GM11168 (cell line): ENCODE data around the gene RBM19.

ENCODE experiments used
- in situ Hi-C: fragments of 300-500 bp; cut with MboI; formaldehyde crosslinking; loops from one replicate; pipeline ENCODE4 v1.12.0; 2022; ENCODE audit warnings: low sequenced_read_pairs; ENCODE audit not compliant: unreplicated experiment

The RBM19 gene

DNA sequence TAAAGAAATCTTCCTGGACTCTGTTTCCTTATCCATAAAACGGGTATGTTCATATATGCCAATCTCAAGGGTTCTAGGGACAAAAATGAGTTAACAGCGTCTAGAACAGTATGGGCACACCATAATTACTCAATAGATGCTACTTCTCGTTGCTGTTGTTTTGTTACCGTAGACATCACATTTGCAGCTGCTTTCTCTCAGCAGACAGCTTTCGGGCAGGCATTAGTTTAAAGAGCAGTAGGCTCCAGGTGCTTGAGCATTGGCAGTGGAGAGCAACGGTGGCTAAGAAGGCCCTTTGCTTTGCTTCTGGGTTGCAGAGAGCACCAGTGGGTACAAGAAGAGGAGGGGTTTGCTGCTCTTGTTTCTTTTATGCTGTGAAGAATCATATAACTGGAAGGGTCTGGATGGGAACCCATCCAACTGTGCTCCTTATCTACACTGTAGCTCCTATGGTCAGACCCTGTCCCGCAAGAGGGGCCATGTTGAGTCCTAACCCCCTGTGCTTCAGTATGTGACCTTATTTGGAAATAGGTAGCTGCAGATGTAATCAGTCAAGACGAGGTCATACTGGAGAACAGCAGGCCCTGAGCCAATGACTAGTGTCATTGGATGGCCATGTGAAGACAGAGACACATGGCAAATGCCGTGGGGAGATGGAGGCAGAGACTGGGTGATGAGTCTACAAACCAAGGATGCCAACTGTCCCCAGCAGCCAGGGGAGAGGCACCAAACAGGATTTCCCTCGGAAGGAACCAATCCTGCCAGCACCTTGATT is 120.0 kb downstream of the RBM19 start:
- in situ Hi-C loops = no loop called here

DNA sequence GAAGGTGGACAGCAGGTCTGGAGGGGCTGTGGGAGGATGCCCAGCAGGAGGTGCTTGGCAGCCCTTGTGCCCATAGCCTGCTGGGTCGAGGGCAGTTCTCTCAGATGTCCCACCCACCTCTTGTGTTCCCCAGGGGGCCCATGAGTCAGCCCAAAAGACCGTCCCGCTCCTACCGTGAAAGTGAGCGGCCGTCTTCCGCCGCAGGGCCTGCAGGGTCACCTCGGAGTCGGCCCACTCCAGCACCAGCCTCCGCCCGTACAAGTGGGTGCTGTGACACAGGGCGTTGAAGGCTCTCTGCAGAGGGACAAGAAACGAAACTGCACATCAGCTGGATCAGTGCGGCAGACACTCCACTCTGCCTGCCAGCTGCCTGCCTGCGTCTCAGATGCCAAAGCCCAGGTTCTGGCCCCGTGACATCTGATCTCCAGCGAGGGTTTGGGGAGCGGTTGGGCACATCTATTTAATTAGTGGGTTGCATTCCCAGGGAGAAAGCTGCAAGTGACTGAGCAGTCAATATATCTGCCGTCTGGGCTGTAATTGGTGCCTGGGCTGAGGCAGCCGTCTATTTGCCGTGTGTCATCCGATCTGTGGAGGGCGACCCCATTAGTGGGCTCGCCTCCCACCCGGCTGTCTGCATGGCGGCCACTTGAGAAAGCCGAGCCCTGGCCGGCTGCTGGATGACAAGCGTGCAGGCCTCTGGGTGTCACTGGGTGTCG is 121.5 kb downstream of the RBM19 start:
- in situ Hi-C loops = no loop called here

DNA sequence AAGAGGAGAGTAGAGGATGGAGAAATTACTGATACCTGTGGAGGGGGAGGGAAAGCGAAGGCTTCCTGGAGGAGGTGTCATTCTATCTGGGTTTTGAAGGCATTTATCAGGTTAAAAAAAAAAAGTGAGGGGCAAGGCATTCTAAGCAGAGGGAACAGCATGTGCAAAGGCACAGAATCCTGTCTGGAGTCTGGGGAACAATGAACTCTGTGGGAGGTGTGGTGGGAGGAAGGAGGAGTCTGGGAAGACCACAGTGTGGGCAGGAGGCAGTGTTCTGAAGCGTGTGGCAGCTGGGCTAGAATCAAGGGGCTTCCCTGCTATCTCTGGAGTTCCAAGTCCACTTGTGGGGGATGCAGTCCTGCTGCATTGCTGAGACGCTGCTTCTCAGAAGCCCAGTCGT is 123.4 kb downstream of the RBM19 start:
- in situ Hi-C loops = no loop called here

DNA sequence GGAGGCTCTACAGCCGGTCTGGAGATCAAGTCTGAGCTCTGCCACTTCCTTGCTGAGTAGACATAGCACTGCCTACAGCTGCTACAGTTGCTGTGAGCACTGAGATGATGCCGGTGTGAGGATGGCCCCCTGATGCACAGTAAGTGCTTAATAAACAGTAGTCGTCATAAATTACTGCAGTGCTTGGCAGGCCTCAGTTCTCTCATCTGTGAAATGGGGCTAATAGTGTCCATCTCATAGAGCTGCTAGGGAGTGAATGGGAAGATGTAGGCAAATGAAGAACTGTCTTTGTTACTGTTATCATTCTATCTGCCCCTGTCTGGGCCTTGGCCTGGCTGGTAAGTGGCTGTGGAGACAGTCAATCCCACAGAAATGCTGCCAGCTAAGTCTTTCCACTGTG is 124.3 kb downstream of the RBM19 start:
- in situ Hi-C loops = no loop called here

DNA sequence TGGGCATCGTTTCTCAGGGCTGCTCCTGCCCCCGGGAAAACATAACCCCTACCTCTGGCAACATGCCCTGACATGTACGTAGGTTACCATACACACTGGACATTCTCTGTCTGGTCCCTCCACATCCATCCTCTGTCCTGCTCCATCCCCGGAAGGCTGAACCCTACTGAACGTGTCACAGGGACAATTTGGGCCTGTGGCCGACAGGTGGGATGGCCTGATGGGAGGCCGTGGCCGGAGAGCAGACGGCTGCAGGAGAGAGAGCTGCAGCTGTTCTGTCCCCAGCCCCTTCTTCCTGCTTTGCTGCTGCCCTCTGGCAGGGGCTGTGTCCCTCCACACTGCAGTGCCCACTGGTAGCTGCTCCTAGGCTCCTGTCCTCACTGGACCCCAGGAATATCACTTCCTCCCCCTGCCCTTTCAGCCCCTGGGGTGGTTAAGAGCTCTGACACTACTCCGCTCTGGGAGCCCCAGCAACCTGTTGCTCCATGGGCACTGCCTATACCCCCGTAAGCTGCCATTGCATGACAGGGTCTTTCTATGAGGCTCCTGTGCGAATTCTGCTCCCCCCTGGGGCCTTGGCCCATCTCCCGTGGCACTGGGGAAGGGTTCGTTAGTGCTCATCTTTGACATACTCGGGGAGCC is 125.6 kb downstream of the RBM19 start:
- in situ Hi-C loops = no loop called here

DNA sequence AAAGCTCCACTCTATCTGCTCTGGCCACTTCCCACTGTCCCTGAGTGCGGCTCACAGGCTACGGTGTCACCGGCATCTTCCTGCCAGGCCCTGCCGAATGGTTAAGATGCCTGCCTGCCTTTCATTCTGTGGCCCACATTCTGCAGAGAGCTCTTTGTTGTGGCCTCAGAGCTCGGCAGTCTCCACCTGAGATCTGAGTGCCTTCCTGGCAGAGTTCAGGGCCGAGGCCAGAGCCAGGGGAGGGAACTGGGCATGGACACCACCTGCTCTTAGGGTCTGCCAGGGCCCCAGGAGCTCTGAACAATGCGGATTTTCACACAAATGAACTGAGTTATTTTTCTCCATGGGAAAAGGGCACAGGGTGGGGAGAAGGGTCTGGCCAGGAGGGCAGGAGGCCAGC is 127.2 kb downstream of the RBM19 start:
- in situ Hi-C loops = no loop called here

DNA sequence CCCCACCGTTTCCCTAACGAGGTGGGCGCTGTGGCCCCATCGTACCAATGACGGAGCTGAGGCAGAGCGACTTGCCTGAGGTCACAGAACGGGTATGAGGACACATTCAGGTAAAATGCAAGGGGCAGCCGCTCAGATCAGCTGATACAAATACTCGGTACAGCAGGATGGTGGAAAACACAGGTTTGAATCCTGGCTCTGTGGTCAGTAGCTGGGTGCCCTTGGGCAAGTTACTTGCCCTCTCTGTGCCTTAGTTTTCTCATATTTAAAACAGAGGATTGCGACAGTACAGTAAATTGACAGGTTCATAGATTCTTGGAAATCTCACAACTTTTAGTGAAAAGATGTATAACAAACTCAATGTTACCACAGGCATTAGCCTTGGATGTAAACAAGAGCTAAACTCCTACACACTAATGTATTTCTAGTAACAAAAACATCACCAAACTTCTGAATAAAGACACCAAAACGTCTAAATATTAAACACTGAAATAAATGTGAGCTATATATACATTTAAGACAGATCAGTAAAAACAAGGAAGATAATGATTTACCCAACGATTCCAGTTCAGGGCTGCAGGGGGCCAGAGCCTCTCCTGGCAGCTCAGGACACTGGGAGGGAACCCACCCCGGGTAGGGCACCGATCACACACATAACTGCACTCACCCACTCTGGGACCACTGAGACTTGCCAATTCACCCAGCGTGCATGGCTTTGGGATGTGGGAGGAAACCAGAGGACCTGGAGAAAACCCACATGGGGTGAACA is 128.4 kb downstream of the RBM19 start:
- in situ Hi-C loops = no loop called here

DNA sequence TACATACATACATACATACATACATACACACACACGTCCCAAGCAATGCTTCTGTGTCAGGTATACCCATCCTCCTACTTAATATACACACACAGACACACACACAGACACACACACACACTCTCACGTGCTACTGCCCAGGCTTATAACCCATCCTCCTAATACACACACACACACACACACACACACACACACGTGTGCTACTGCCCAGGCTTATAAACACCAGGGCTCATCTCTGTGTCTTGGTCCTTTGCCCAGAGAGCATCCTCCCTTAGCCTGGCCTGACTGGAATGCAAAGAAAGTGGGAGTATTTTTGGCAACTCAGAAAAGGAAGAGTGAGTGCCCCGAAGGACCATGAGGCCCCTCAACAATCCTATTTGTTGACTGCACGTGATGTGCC is 129.0 kb downstream of the RBM19 start:
- in situ Hi-C loops = no loop called here

DNA sequence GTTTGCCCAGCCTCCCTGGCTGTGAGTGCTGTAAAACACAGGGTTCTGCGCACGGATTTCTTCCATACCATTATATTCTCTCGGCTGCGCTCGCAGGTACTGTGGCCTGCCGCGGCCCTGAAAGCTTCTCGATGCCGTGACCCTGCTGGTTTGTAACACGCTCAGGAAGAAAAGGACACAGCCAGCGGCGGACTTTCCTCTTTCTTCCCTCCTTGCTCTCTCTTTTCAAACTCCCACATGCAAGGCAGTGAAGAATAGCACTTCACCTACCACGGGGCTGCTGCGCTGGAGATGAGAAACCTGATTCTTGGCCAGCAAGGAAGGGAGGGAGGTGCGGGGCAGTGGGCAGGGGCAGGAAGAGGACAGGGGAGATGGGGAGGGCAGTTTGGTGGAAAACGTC is 130.2 kb downstream of the RBM19 start:
- in situ Hi-C loops = no loop called here

DNA sequence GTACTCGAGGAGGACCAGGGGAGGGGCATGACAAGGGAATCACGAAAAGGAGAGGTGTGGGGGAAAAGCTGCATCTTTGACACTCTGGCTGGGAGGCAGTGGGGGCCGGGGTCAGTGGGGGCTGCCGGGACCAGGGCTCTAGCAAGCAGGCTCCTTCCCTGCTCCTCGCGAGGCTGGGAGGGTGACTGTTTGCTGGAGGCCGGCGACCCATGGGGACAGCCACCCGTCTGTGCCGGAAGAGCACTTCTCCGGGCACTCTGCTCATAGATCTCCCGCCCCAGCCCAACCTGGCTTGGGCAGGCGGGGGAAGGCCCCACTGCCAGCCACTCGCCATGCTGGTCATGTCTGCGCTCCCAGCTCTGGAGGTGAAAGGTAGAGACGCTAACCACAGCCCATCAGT is 130.7 kb downstream of the RBM19 start:
- in situ Hi-C loops = no loop called here

DNA sequence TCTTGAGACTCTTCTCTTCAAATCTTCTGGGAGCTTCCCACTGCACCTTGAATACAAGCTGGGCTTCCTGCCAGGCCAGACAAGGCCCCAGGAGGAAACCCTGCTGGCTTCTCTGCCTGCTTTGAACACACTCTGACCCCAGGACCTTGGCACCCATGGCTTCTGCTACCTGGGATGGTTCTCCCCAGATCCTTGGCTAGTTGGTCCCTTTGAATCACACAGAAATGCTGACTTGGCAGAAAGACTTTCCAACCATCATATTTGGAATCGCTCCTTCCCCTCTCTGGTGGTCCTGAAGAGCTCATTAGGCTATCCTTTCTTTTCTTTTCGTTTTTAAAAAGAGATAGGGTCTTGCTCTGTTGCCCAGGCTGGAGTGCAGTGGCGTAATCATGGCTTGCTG is 132.7 kb downstream of the RBM19 start:
- in situ Hi-C loops = no loop called here

DNA sequence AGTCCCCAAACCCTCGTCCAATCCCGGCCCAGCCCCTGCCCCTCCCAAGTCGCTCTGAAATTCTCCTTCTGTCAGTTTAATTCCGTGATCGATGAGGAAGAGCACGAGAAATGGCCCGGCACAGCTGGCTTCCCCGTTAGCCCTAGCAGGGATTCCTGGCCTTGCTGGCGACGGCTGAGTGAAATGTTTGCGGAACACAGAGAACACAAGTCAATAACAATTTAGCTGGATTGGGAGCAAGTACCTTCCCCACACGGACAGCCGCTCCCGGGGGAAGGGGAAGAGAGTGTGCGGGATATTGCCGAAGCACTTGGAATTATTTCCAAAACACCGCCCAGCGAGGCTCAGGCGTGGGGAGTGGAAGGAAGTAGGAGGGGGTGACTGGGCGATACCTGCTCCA is 134.6 kb downstream of the RBM19 start:
- in situ Hi-C loops = no loop called here

DNA sequence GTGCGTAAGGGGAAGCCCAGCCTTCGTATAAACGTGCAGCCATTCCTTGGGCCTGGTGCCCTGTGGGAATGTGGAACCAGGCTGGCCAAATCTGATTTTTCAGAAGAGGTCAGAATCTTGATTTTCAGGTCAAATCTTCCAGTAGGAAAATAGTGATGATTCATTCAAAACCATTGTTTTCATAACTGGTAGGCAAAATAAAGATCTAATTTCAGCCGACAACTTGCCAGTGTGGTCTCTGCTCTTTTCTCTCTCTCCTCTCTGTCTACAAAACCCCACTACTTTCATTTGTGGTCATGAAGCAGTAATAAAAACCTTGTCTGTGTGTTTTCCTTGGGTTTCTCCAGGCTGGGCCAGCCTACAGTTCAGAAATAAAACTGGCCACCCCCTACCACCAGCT is 135.1 kb downstream of the RBM19 start:
- in situ Hi-C loops = no loop called here

DNA sequence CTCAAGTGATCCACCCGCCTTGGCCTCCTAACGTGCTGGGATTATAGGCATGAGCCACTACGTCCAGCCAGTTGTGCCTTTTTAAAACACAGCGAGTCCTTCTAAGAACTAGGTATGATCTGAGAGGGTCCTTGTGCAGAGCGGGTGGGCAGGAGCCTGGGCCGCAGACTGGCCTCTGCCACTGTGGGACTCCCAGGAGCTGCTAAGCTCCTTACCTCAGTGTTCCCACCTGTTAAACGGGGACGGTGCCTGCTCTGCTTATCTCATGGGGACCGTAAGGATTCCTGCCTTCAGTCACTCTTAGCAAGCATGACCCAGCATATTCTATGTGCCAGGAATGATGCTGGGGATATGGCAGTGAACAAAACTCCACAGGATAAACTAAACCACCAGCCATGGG is 136.9 kb downstream of the RBM19 start:
- in situ Hi-C loops = no loop called here

DNA sequence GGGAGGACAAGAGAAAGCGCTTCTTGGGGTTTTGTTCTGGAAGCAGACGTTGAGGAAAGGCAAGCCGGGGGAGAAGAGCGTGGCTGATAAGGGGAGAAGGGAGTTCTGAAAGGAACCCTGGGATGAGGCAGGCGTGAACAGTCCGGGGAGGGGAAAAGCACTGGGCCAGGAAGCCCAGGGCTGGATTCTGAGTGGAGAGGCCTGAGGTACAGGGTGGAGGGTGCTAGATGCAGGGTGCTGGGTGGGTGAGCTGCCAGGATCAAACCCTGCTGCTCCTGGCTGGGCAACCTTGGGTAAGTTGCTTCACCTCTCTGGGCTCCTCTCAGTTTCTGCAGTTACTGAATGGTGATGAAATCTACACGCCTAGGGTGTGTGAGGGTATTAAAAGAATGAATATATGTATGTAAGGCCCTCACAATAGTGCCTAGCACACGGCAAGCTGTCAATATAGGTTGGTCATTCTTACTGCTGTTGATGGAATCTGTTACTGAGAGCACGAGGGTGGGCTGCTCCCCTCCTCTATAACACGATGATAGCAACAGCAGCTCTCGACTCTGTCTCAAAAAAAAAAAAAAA is 138.5 kb downstream of the RBM19 start:
- in situ Hi-C loops = no loop called here

DNA sequence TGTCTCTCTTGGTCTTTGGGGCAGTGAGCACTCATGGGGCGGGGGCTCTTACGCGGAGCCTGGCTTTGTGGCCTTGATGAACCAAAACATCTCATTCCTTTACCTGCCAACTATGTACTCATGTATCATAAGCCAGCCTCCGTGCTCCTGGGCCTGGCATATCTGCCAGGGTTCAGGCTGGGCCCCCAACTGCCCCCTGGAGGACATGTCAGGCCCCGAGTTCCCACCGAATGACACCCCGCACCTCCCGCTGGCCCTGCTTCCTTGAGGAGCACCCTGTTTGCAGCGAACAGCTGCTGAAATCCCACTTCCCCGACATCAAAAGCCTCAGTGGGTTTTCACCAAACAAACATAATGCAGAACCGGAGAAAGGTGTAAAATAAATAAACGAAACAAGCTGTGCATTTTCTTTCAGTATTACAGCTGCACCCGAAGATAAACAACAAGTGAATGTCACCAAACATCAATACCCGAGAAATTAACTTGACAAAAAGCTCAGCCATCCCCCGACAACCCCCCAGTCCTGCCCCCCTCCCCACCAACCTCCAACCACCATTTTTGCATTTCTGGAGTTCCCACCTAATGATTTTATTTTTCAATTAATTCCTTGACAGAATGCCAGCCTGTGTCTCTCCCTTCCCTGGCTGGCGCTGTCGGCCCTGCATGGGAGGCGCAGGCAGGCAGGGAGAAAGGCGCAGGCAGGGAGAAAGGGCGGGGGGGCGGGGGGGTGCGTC is 139.2 kb downstream of the RBM19 start:
- in situ Hi-C loops = no loop called here

DNA sequence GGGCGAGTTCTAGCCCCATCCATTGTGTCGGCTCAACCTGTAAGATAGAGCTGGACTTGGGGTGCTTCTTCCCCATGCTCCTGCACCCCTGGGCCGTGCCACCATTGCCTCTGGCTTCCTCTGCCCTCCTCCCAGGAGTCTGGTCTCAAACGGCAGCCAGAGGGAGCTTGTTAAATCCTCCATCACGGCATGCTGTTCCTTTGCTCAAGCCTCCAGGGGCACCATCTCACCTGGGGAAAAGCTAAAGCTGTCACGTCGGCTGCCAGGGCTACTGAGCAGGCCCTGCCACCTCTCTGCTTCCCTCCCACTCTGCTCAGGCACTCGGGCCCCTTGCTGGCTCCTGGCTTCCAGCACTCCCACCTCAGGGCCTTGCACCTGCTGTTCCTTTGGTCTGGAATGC is 140.4 kb downstream of the RBM19 start:
- in situ Hi-C loops = no loop called here

DNA sequence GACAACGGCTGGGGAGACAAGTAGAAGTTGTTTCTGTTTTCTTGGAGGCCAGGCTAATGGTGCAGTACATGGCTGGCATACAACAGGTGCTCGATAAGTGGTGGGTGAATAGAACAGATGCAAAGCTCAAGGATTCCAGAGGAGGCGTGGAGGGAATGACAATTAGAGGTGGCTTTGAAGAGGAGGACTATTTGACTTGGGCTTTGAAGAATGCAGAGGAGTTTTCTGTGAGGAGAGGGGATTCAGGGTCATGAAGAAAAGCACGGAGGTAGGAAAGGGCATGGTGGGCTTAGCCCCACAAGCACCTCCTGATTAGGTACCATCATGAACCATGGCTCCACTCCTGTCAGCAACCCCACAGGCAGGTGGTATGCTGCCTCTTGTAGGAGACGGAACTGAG is 142.3 kb downstream of the RBM19 start:
- in situ Hi-C loops = no loop called here

DNA sequence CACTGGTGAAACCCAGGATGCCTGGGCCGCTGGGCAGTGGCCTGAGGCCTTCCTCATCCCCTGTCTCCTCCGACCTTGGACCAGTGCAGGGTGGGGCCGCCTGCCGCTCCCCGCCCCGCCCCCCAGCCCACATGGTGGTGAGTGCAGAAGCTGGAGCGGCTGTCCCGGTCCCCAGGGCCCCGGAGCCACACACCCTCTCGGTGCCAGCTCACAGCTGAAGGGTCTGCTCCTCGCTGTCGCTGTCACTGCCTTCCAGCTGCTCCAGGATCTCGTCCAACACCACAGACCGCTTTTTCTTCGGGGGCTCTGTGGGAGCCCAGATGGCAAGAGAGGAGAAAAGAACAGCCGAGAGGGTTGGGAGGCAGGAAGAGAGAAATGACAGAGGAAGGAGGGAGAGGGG is 143.1 kb downstream of the RBM19 start:
- in situ Hi-C loops = no loop called here

DNA sequence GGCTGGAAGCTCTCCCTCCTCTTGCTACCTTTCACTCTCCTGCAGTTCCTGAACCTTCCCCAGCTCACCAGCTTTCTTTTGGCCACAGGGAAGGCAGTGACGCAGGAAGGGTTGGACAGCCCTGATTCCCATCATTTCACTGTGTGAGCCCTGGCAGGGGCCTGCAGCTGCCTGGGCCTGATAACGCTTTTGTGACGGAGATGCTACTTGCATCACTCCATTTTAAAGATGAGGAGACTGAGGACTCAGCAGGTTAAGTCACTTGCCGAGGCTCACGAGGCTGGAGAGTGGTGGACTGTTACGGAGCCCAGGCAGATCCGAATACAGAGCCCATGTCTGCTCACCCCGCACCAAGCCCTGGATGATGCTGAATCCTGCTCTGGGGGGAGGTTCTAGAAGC is 145.3 kb downstream of the RBM19 start:
- in situ Hi-C loops = no loop called here
